GM18499 (cell line): ENCODE measurements around the gene PKP4.
"Not testable (repeated sequence)": the region's sequence is repeated elsewhere in the genome, so short reads cannot be mapped to it uniquely, and the experiment has no call there.

ENCODE experiments used
- ATAC-seq: cut with Tn5 transposase; IDR thresholded peaks from one replicate; pipeline ENCODE4 v1.9.1; 2021; ENCODE audit warnings: moderate number of reproducible peaks; ENCODE audit not compliant: insufficient read depth, unreplicated experiment

PKP4 gene, protein sequence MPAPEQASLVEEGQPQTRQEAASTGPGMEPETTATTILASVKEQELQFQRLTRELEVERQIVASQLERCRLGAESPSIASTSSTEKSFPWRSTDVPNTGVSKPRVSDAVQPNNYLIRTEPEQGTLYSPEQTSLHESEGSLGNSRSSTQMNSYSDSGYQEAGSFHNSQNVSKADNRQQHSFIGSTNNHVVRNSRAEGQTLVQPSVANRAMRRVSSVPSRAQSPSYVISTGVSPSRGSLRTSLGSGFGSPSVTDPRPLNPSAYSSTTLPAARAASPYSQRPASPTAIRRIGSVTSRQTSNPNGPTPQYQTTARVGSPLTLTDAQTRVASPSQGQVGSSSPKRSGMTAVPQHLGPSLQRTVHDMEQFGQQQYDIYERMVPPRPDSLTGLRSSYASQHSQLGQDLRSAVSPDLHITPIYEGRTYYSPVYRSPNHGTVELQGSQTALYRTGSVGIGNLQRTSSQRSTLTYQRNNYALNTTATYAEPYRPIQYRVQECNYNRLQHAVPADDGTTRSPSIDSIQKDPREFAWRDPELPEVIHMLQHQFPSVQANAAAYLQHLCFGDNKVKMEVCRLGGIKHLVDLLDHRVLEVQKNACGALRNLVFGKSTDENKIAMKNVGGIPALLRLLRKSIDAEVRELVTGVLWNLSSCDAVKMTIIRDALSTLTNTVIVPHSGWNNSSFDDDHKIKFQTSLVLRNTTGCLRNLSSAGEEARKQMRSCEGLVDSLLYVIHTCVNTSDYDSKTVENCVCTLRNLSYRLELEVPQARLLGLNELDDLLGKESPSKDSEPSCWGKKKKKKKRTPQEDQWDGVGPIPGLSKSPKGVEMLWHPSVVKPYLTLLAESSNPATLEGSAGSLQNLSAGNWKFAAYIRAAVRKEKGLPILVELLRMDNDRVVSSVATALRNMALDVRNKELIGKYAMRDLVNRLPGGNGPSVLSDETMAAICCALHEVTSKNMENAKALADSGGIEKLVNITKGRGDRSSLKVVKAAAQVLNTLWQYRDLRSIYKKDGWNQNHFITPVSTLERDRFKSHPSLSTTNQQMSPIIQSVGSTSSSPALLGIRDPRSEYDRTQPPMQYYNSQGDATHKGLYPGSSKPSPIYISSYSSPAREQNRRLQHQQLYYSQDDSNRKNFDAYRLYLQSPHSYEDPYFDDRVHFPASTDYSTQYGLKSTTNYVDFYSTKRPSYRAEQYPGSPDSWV

DNA sequence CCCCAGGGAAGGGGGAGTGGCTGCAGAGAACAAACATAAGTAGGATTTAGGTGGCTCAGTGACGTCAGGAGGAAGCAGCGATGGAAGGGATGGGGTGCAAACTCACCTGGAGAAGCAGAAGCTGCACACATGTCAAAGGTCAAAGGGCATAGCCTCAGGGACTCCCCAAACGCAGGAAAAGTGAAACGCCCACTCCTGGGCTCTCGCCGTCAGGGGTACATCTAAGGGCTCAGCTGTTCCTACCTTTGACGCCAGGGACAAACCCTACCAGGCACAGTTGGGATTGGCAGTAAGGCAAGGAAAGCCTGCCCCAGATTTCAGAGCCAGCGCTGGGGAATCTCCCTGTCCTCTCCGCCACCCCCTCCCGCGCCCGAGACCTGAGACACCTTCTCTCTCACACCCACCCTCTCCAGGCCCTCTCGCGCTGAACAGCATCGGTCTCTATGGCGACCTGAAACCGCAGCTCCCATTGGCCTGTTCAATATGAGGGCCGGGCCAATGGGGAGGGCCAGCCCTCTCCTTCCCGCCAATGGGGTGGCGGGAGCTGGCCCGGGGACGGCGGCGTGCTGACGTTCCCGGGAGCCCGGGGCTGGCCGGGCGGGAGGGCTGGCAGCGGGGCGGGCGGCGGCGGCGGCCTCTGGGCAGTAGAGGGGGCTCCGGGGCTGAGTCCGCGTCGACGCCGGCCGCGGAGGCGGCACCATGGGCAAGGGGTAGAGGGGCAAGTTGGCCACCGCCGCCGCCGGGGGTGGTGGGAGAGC, at the start of gene PKP4, which contains the start of gene CCDC148:
Gene PKP4 (plus strand): TSS at position 644 of the 758 bp plus-strand sequence. CDS start 76,233 bp downstream, outside the sequence.
Gene CCDC148 (minus strand): TSS at position 445 of the 758 bp plus-strand sequence. CDS start 314 bp downstream, at position 131.
- ATAC-seq: peak; percentile 95

DNA sequence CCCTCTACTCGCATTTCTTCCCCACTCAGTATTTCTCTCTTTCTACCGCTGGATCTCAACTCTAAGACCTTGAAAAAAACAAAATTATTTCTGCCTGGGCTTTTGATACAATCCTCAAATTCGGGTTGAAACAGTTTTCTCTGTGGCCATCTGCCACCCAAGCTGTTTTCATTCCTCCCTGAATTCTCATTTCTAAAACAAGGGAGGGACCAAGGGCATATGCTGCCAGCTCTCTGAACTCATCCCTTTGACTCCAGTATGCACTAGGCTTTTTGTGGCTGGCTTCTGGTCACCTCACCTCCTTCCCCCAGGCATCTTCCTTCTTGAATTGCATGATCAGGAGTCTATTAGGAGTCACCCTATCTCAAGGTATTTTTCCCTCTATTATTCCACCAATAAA, 49.7 kb upstream of the PKP4 start:
- ATAC-seq: no peak

DNA sequence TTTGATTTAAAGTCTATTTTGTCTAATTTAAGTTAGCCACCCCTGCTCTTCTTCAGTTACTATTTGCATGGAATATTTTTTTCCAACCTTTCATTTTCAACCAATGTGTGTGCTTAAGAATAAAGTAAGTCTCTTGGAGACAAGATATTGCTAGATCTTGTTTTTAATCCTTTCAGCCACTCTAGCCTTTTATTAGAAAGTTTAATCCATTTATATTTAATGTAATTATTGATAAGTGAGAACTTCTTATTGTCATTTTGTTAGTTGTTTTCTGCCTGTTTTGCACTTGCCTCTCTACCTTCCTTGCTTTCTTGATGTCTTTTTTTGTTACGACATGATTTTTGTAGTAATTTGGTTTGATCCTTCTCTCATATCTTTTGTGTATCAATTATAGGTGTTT, 46.6 kb upstream of the PKP4 start:
- no peak for ATAC-seq

DNA sequence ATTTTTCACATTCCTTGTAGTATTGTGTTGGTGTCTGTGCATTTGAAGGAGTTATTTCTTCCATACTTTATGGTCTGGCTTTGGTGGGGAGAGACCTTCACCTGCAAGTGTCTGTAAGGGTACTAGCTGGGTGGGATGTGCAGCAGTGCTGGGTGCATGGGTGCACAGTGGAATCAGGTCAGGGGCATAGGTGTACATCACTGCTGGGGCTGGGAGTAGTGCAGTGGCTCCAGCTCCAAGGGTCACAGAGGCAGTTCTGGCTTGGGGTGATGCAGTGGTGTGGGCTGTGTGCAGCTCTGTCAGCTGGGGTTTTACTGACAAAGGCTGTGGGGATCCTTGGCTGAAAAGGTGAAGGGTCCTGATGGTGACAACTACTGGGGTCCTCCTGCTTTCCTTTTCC, 45.0 kb upstream of the PKP4 start:
- no peak for ATAC-seq

DNA sequence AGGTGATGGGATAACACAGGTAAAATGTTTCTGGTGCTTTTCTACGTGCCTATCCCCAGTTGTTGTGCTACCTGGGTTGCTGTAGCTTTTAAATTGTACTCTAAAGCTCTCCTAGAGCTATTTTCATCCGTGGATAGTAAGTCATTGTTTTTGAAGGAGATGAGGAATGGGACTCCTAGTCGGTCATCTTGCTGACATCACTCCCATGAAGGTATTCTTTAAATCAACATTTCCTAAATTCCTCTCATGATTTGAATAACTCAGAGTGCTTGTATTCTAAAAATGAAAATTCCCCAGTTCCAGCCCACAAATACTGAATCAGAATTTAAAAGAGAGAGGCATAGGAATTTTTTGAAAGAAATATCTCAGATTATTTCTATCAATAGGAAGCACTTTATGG, 44.5 kb upstream of the PKP4 start:
- ATAC-seq: no peak

DNA sequence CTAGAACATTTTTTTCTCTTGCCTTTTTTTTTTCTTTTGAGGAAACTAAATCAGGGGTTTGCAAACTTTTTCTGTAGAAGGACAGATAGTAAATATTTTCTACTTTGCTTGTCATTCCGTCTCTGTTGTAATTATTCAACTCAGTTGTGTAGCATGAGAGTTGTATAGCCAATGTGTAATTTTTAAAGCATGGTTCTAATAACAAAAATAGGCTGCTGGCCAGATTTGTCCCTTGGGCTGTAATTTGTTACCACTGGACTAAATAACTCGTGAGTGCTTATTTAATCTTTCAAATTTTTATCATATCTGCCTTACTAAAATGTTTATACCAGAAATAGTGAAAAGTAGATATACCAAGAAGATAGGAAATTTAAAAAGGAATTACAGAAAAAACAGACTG, 43.2 kb upstream of the PKP4 start:
- ATAC-seq: no peak

DNA sequence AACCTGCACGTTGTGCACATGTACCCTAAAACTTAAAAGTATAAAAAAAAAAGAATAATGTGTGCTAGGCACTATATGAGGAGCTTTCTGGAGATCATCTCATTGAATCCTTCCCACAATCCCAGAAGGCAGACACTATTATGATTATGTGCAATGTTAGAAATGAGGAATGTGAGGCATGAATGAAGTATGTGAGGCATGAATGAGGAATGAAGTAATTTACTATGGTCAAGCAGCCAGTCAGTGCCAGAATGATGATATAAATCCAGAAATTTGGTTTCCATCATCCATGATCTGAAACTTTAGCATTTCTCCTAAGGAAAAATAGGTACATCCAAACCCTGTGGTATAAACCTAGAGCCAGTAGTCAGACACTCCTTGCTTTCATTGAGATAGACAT, 42.2 kb upstream of the PKP4 start:
- ATAC-seq: no peak

DNA sequence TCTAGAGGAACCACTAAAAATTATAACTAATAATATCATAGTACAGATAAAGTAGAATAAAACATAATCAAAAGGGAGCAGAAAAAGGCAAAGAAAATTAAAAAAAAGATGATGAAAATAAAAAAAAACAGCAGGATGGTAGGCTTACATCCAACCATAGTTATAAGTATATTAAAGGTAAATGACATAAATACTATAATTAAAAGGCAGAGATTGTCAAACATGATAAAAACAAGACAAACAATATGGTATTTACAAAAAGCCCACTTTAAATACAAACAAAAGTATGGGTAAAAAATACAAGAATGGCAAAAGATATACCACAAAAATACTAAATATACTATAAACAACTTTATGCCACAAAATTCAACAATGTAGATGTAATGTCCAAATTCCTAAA, 24.6 kb upstream of the PKP4 start:
- no peak for ATAC-seq

DNA sequence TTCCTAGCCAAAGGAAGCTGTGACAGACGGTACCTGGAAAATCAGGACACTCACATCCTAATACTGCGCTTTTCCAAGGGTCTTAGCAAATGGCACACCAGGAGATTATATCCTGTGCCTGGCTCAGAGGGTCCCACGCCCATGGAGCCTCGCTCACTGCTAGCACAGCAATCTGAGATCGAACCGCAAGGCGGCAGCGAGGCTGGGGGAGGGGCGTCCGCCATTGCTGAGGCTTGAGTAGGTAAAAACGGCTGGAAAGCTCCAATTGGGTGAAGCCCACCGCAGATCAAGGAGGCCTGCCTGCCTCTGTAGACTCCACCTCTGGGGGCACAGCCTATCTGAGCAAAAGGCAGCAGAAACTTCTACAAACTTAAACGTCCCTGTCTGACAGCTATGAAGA, 23.0 kb upstream of the PKP4 start:
- not testable (repeated sequence) for ATAC-seq

DNA sequence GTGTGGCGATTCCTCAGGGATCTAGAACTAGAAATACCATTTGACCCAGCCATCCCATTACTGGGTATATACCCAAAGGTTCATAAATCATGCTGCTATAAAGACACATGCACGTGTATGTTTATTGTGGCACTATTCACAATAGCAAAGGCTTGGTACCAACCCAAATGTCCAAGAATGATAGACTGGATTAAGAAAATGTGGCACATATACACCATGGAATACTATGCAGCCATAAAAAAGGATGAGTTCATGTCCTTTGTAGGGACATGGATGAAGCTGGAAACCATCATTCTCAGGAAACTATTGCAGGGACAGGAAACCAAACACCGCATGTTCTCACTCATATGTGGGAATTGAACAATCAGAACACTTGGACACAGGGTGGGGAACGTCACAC, 17.7 kb upstream of the PKP4 start:
- not testable (repeated sequence) for ATAC-seq

DNA sequence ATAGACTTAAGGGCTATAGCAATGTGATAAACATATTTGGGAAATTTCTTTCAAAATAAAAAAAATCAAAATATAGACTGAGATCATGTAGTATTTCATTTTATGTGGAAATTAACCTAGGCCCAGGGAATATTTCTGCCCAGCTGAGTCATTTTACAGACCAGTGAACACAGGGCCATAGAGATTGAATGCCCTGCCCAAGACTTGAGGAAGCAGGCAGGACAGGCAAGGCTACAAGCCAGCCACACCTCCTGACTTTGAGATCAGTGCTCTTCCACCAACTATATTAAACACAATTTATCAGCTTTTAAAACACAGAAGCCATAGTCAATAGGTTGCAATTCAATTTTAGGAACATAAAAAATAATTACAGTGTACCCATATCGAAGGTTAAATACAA, 13.1 kb upstream of the PKP4 start:
- ATAC-seq: no peak

DNA sequence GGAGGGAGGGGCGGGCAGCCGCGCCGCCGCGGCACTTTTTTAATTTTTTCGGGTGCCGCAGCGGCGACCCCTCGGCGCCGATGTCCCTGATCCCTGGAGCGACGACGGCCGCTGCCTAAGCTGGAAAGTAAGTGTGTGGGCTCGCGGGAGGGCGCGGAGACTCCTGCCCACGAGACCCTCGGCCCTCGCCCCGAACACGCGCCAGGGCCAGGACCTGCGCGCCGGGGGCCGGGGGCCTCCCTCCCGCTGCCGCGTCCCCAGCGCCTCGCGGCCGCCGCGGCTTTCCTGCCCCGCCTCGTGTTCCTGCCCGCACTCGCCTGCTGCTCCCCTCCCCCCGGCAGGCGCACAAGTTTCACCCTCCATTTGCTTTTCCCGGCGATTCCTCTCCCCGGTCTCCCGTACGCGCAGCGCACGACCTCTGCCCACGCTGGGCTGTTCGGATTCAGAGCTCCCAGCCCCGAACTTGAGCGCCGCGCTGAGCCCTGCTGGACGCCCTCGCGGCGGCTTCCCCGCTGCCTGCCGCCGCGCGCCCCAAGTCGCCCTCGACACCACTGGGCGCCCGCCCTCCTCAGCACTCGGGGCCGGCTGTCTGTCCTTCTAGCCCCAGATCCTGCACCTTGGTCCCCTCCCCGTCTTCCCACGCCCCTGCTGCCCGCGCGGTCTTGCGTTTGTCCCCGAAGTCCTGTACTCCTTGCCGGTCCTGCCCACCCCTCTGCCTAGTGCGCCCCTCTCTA, 507 bp downstream of the PKP4 start:
- ATAC-seq: peak; percentile 3

DNA sequence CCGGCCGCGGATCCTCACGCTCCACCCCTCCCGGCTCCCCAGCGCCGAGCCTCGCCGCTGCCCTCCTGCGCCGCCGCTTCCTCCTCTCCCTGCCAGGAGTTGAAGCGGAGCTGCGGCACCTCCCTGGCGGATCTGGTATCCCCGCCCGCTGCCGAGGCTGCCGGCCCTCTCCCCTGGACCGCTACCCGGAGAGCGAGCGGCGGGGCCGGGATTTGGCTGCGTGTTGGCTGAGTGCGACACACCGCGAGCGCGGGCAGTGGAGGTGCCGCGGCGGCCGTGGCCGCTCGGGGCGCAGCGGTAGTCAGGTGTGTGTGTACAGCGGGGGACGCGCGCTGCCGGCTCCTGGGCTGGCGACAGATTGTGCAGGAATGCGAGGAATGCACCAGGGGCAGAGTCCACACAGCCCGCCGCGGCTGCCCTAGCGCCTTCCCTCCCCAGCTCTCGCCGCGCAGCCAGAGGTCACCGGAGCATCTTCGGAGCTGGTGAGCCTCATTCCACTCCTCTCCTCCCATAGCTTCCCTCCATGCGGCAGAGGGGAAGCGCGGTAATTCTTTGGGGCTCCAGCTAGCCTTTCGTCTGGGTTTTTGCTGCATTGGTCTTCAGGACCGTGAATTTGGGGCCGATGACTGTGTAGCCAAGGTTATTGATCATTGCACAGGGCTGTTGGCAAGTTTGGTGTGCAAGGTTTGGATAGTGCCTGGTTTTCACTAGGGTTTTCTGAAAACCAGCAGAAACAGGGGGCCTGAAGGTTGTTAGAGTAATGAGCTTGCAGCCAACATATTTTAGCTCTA, 1.3 kb downstream of the PKP4 start:
- ATAC-seq: peak; percentile 38

DNA sequence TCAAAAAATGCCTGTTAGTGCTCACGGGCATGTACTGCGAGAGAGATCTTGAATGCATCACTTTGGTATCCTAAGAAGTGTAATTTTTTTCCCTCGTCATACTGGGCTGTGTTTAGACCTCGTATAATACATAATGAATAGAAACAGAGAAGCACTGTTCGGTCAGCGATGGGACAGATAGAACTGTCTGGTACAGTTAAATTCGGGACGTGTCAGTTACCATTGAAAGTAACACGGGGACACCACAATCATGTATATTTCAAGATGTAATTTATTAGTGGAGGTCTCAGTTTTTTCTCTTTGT, 1.8 kb downstream of the PKP4 start:
- ATAC-seq: no peak

DNA sequence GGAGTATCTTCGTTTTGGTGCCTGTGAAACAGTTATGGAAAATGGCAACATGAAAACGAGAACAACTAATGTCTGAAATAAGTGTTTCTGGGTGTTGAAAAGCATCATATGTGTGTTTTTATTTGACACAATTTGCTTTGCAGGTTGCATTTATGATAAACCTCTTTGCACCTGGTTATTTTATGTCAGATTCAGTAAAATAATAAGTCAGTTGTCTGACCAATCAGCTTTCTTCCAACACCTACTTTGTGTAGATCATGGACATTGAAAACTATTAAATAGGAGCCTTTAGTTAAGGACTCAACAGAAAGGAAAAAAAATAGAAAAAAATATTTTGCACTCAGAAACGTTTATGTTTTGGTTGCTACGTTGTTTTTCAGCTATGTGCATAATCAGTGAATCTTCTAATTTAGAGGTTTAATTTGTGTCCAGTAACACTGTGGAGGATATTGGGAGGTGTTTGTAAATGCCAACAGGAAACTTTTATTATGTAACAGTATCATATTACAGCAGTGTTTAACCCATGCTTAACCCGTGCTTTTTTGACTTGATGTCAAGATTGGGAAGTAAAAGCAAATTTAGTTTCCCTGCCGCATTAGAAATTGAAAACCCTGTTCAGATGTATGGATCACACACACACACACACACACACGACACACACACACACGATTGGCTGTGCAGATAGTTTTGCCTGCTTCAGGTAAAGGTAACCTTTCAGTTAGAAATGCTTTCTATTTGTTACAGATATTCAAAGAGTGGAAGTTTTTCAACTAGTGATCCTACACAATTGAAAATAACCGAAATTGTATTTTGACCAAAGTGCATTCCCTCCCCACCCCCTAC, 2.6 kb downstream of the PKP4 start:
- no peak for ATAC-seq

DNA sequence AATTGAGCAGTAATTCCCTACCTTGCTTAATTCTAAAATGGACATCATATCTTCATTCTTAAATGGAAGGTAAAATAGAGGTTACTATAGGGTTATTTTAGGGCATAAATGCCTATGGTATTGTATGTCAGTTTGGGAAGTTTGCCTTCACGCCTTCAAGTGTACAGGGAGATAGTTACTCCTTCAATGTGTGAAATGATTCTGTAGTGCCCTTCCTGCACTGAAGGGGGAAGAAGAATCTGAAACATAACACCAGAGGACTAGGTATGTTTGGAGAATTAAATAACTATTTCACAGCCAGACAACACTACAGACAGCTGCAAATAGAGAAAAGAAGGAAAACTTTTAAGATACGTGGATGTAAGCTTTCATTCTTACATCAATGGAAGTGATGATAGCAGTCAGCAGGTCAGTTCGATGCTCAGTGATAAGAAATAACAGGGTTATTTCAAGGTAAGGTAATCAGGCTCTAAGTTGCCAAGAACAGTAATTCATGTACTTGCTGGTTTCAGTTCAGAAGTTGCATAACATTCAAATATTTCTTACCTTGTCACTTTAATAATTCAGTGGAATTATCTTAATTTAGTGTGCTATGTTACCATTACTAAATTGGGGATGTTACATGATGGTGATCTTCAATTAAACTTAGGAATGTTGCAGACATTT, 4.0 kb downstream of the PKP4 start:
- ATAC-seq: no peak

DNA sequence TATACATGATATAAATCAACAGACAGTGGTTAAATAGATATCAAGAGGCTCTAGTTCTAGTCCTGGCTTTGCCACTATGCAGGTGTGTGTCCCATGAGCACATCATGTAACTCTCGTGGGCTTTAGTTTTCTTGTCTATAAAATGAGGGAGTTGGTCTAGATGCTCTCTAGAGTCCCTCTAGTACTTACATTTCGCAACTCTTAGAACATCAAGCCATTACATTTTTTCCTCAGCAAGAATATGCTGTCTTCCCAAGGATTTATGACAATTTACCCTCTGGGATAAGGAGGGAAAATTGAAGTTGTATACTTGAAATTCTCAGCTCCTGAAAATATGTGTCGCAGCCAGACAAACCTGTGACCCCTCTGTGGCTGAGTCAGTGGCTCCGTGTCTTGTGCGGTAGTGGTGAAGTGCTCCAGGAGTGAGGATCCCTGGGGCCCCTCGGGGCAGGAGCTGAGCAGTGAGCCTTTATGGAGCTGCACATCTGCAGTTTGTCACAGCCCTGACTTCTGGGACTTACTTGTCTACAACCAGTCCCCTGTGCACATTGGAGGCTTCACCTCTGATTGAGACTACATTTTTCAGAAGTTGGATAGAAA, 6.8 kb downstream of the PKP4 start:
- ATAC-seq: no peak
